Measurements from ENCODE around the gene CEBPG.

CEBPG gene

GRCh38 chr19:33382006-33382405 is 8.5 kb downstream of the CEBPG start:
- DNase-seq (ENCODE audit: low spot score), result no peak

DNA sequence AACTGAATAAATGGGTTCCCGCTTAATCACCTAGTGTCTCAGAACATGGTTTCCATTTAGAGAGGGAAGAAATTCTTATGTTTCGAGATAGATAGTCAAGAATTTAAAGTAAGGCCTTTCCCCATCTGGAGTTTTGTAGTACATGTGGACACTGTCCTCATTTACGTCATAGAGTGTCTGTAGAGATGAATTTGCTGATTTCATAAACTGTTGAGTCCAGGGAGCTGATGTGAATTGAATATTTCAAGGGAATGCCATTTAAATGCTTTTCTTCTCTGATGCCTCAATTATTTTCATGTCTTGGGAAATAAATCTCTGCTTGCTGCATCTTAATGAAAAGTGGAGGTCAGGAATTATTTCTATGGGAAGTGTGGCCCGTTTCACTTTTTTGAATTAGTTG is 9.5 kb downstream of the CEBPG start:
- DNase-seq (ENCODE audit: low spot score), result no peak

- DNase-seq (ENCODE audit: low spot score), result no peak
These were observed 10.3 kb downstream of the CEBPG start for GRCh38 chr19:33383720-33384292.

DNA sequence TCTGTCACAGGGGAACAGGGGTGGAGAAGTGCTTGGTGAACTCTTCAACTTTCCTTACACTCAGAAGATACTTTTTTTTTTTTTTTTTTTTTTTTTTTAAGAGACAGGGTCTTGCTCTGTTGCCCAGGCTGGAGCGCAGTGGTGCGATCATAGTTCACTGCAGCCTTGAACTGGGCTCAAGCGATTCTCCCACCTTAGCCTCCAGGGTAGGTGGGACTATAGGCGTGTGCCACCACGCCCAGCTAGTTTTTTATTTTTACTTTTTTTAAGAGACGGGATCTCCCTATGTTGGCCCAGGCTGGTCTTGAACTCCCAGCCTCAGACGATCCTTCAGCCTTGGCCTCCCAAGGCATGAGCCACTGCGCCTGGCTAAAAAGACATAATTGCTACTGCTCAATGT is 11.5 kb downstream of the CEBPG start:
- DNase-seq (ENCODE audit: low spot score), result no peak

DNA sequence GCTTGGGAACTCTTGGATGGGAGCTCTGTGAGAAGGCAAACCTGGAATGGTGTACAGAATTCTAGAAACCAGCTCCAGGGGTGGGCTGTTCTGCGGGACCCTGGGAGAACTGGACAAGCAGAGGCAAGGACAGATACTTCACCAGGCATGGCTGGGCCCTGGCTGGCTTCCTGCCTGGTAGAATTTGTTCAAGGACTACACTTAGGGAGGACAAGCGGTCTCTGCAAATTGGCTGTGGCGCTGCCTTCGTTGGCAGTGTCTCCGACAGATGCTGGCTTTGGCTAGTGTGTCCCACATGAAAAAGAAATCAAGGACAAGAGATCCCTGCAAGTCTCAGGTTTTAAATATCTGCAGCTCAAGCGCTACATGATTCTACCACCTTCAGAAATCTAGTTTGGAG is 12.4 kb downstream of the CEBPG start:
- DNase-seq (ENCODE audit: low spot score), result no peak

DNA sequence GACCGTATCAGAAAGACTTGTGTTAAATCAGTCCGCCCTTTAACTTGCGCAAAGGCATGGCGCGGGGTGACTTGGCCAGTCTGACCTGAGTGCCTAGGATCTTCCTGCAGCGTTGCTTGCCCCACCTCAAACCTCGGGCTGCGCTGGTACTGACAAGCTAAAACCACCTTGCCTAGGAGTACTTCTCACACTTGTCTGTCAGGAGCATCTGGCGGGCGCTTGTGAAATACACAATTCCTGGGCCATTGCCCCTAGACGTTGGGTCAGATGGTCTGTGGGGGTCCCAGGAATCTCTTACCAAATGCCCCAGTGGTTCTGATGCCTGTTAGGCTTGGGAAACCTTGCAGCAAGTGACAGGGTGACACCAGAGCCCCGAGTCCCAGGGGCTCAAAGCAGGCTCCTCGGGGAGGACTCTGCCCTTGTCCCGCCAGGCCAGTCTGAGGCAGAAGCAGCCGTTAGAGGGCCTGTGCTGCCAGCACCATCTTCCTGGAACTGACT is 12.9 kb downstream of the CEBPG start:
- no peak for DNase-seq (ENCODE audit: low spot score)

DNA sequence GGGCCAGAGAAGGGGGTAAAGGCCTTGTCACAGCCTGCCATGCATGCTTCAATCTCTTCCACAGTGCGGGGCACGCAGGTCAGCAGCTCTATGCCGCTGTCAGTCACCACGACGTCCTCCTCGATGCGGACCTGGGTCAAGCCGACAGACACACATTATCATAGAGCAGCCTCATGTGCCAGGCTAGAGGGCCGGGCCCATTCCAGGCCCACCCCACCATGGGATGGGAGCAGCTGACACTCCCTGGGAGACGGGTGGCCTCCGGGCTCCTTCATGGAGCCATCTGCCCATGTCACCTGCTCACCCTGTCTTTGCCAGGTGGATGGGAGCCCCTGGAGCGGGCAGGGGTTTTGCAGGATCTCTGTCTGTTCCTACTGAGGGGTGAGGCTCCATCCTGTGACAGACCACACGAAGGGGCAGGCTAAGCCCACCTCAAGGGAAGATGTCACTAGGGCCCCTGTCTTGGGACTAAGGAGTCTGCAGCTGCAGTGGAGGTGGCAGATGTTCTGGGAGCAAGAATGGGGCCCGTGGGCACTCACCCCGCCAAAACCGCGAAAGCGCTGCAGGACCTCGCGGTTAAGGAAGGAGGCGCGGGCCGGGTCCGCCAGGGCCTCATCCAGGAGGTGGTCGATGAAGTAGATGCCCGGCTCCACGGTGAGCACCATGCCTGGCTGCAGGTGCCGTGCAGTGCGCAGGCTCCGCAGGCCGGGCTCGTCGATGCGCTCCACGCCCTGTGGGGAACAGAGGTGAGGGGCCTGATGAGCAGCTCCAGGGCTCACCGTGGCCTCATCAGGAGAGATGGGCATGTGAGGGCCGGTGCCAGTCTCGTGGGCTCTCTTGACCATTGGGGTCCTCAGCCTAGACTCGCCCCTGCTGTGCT is 14.1 kb downstream of the CEBPG start:
- no peak for DNase-seq (ENCODE audit: low spot score)

DNA sequence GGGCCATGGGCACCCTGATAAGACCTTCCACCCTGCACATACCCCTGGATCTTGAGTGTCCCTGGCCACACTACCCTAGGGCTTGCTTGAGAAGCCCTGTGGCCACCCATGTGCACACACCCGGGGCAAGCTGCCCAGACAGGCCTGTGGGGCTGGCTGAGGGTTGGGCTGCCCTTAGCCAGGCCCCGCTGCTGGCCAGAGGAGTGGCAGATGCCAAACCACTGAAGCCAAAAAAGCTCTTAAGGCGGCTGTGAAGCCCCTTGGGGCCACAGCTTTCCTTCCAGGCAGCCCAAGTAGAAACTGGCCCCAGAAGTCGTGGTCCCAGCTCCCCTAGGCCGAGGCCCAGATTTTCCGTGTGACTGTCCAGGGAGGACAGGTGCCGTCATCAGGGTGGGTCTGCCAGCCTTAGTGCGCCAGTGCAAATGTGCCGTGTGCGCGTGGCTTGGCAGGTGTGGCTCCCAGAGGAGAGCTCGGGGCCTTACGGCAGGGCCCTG is 14.8 kb downstream of the CEBPG start:
- DNase-seq (ENCODE audit: low spot score), result no peak

DNA sequence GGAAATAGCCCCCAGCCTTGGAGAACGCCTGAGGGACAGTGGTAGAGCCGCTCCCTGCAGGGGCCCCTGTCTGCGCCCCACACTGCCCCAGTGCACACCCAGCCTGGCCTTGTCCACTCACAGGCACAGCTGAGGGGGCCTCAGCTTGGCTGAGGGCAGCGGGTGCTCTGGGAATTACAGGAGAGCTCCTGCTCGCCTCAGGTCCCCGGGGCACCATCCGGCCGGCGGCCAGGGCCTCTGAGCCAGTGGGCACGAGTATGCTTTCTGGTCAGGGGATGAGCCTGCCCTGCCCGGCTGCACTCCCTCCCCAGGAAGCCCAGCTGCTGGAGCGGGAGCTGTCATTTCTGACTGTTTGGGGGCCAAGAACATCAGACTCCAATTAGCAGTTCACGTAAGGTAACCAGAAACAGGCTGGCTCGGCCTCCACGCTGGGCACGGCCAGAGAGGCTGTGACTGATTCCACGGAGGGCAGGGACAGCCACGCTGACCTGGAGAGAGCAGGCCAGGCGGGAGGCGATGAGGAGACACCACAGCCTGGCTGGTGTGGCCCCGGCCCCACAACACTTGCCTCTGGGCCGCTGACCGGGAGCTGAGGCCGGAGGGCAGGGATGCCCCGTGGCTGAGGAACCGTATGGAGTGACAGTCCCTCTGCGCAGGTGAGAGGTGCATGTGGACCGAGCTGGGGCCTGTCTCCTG is 15.4 kb downstream of the CEBPG start:
- no peak for DNase-seq (ENCODE audit: low spot score)

DNA sequence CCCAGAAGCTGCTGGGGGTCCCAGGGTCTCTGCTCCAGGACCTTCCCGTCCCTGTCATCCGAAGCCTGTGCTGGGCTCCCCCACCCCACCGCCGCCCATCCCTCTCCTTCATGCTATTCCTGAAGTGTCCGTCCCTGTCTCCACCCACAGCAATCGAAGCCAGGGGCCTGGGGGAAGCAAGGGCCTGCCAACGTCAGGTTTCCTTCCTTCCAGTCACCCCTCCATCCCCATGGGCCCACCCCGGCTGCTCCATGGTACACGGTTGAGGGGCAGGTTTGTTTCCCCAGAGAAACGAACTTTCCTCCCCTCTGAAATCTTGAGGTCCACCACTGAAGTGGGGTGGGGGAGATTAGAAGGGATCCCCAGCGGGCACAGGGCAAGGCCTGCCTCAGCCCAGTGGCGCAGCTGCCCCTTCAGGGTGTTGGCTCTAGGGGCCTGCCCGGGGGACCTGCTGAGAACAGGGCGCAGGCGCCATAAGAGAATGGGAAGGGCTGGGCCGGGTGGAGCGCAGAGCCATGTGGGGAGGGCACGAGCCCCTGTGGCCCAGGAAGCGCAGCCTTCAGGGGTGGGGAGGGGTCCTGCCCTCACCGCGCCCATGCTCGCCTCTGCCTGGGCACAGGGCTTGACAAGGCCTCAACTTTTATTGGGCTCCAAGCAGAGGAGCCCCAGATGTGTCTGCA is 16.1 kb downstream of the CEBPG start:
- DNase-seq (ENCODE audit: low spot score), result no peak

DNA sequence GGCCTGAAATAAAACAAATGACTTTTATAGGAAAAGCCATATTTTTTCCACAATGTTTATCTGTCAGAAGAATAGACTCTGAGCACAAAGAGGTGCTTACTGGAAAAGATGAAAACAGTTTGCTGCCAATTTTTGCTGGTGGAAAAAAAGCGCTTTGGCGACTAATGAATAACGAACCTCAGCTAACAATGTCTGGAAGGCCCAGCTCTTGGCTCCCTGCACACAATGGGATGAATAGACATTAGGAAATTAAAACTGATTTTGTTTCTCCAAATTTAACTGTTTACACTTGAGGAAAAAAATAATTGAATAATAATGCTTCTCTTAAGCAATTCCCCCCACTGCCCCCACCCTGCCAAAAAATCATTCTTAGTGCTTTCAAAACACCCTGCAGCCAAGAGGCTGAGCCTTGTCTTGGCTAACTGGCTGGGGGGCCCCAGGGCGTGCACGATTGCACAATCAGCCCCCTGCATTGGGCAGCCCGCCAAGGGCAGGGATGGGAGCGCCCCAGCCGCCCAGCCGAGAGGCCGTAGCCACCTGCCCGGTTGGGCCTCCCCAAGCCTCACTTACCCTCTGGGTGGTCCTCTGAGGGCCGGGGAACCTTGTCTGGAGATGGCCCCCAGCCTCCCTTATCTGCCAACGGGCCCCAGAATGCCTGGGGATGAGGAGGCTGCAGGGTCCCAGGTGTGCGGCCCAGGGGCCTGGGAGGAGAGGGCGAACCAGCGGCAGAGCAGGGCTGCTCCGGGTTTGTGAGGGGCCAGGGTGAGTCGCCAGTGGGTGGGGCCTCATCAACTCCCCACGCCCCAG is 16.8 kb downstream of the CEBPG start:
- DNase-seq (ENCODE audit: low spot score), result no peak

- no peak for DNase-seq (ENCODE audit: low spot score)
These were observed 17.6 kb downstream of the CEBPG start for GRCh38 chr19:33390908-33391630.

- DNase-seq (ENCODE audit: low spot score), result no peak
These were observed 18.2 kb downstream of the CEBPG start for GRCh38 chr19:33391631-33392249.

DNA sequence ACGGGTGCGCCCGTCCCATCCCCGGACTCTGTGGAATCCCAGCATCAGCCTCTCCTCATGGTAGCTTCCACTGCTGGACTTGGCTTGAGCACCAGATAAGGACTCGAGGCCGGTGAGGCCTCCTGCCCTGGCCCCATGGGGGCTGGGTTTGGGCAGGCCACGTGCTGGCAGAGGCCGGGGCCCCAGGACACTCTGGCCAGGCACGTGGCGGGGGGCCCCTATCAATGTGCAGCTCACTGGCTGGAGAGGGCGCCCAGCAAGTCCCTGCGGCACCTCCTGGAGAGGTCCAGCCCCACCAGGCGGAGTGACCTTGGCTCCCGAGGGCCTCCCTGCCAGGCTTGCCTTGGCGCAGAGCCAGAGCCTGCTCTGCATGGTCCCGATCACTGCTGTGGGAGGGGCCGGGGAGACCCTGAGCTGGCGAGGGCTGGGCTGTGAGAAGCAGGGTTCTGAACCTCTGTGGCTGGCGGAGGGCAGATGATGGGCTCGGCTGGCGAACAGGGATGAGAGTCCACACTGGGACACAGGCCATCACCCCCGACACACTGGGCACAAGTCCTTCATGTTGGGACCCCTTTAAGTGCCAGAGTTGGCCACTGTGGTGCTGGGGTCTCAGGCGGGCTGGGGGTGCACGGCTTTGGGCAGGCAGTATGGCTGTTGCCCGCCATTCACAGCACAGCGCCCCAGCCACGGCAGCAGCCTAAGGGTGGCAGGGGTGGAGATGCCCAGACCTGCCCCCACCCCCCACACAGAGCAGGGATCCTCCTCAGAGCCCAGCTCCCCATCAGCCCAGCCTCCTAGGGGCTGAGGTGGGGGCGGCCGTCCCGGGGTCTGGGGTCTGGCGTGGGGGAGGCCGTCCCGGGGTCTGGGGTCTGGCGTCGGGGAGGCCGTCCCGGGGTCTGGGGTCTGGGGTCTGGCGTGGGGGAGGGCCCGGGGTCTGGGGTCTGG is 19.1 kb downstream of the CEBPG start:
- no peak for DNase-seq (ENCODE audit: low spot score)

GRCh38 chr19:33393286-33394005 is 19.9 kb downstream of the CEBPG start:
- no peak for DNase-seq (ENCODE audit: low spot score)

GRCh38 chr19:33394006-33394722 is 20.7 kb downstream of the CEBPG start:
- DNase-seq (ENCODE audit: low spot score), result no peak

DNA sequence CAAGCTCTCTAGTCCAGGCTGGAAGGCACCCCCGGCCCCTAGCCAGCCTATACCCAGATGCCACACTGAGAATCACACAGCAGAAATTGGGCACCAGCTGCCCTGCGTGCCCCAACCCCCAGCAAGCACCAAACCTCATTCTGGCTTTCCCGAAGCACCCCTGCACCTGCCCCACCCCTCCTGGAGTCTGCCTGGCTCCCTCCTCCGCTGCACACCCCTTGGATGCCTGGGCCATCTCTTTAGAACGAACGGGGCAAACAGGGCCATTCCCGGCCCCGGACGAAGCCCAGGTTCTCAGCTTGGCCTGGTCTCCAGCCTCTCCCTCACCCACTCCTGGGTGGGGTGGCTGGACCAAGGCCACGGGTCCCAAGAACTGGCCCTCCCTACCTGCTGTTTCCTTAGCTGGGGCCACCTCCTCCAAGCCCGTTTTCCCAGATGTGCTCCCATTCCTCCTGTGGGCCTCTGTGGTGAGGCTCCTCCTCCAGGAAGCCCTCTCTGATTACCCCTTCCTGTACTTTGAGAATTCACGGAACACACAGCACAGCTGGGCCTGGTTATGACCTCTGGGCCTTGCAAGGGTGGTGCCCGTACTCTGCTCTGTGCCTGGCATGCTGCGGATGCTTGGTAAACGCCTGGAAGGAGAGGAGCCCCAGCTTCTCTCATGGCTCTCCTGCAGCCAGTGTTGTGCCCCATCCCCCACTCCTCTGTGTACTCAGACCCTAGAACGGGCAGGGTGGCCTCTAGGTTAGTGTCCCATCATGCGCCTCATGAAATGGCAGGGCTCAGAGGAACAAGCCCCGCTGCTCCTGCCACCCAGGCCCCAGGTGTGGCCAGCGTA is 21.4 kb downstream of the CEBPG start:
- no peak for DNase-seq (ENCODE audit: low spot score)
